T follicular helper cell (primary cell): ENCODE measurements around the gene ACSF3.

ENCODE experiments used
- DNase-seq: peaks from one replicate; pipeline ENCODE4 v3.0.0-alpha.2; 2020; ENCODE audit warnings: low read depth

The ACSF3 gene

DNA sequence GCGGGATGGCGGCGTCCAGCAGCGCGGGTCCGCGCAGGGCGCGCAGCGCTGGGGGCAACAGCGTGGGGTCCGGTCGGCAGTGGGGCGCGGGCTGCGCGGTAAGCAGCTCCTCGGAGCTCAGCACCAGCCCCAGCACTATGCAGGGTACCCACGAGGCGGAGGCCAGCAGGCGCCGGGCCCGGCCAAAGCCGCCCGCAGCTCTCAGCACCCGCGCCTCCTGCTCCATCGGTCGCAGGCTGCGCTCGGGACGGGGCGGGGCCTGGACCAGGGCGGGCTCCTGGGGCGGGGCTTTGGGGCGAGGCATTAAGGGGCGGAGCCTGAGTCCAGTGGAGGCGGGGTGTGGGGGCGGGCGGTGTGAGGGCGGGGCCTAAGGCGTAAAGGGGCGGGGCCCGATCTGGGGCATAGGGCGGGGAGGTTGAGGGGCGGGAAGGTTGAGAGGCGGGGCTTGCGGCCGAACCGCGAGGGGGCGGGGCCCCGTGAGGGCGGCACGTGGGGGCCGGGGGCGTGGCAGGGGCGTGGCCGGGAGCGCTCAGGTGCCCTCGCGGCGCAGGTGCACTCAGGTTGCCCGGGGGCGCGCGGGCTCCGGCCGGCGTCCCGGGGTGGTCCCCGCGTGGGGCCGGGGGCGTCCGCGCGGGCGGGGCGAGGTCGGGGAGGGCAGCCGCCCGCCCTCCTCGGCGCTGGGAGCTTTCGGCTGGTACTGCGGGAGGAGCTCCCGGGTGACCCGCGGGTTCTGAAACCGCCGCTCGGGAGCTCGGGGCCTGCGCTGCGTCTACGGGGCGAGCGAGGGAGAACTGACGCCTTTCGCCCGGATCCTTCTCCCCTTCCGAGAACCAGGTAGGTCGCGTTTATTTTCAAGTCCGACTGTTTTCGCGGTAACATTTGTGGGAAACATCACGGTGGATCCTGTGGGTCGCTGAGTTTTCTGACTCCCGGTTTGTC is 108.1 kb downstream of the ACSF3 start:
- DNase-seq, result peak; percentile 74

DNA sequence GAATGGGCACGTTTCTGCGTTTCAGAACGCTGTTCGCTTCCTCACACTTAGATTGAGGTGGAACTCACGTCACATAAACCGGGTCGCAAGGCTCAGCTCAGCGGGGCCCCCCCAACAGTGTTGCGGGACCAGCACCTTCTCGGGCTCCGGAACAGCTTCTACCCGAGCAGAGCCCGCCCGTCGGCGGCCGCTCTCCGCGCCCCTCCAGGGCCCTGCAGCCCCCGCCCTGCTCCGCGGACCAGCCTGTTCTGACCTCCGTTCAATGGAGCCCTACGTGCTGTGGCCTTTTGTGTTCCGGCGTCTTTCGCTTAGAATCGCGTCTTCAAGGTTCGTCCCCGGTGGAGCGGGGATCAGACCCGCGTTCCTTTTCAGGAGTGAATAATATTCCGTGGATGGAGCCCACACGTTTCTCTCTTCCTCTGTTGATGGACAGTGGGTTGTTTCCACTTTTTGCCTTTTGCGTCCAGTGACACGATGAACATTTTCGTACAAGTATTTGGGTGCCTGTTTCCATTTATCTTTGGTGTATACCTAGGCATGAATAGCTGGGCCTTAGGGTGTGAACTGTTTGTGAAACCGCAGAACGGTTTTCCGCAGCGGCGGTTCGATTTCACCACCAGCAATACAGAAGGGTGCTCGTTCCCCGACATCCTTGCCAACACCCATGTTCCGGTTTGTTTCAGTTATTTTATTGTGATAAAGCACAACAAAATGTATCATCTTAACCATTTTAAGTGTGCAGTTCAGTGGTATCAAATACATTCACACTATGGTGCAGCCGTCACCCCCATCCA is 109.0 kb downstream of the ACSF3 start:
- no peak for DNase-seq
